Neural crest cell (in vitro differentiated cells): ENCODE results near the gene TAAR9. TPM values are rescaled to one million over a fixed set of nuclear protein-coding genes. Genes with fewer than 3 reads are reported as not detected.

Source experiments
- DNase-seq: peaks from one replicate; pipeline ENCODE4 v3.0.0; 2021; ENCODE audit warnings: low read depth, mixed read lengths, low spot score
- H3K27ac Mint-ChIP-seq: one replicate; pipeline ENCODE4 v1.8.0; 2021; ENCODE audit warnings: mild to moderate bottlenecking, mixed read lengths; ENCODE audit not compliant: unreplicated experiment
- H3K27me3 Mint-ChIP-seq: 2 replicates; pipeline ENCODE4 v1.8.0; 2021; ENCODE audit warnings: low read depth, mild to moderate bottlenecking, mixed read lengths
- H3K36me3 Mint-ChIP-seq: 2 replicates; pipeline ENCODE4 v1.8.0; 2021; ENCODE audit warnings: low read depth, mild to moderate bottlenecking, mixed read lengths
- H3K4me1 Mint-ChIP-seq: 2 replicates; pipeline ENCODE4 v1.8.0; 2021; ENCODE audit warnings: mixed read lengths
- H3K4me3 Mint-ChIP-seq: one replicate; pipeline ENCODE4 v1.8.0; 2021; ENCODE audit warnings: mild to moderate bottlenecking, mixed read lengths
- H3K9me3 Mint-ChIP-seq: 2 replicates; pipeline ENCODE4 v1.8.0; 2021; ENCODE audit warnings: mixed read lengths
- total RNA-seq: library from RNA; stranded (reverse); gene quantifications from 2 replicates; pipeline ENCODE4 v1.2.1, GENCODE V29; 2021
- TF ChIP-seq, protein P1 (sequence below): fragments of 200-600 bp; sonication (generic); conservative IDR thresholded peaks from 2 replicates; pipeline ENCODE4 v1.5.0; 2021; ENCODE audit warnings: antibody characterized with exemption, mild to moderate bottlenecking

Gene TAAR9
- total RNA-seq, 1 donor from 2014 or later, result not detected

DNA sequence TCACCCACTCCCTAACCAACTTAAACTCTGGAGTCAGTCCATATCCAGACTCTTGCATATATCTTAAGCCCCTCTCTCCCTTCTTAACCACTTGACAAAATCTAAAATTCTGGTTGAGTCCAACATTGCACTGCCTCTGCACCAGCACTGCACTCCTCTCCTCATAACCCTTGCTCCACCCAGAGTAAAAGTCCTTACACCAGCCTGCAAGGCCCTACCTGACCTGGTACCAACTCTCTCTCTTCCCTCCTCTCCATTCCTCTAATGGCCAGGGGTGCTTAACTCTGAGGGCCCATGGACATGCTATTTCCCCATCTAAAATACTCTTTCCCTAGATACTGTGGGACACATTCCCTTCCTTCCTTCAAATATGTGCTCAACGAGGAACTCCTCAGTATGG lies 46.2 kb upstream of the TAAR9 start:
- no peaks in the 10 kb centered on the region for H3K4me1 Mint-ChIP-seq
- H3K27me3 Mint-ChIP-seq, result no peaks in the 10 kb centered on the region
- peaks cover 27% of the 10 kb centered on the region for H3K36me3 Mint-ChIP-seq
- H3K9me3 Mint-ChIP-seq, result peaks cover 10% of the 10 kb centered on the region
- DNase-seq, result no peak
- H3K27ac Mint-ChIP-seq, result no peak overlapping the region
- no peak overlapping the region for H3K4me3 Mint-ChIP-seq
- TF ChIP-seq, protein P1, sequence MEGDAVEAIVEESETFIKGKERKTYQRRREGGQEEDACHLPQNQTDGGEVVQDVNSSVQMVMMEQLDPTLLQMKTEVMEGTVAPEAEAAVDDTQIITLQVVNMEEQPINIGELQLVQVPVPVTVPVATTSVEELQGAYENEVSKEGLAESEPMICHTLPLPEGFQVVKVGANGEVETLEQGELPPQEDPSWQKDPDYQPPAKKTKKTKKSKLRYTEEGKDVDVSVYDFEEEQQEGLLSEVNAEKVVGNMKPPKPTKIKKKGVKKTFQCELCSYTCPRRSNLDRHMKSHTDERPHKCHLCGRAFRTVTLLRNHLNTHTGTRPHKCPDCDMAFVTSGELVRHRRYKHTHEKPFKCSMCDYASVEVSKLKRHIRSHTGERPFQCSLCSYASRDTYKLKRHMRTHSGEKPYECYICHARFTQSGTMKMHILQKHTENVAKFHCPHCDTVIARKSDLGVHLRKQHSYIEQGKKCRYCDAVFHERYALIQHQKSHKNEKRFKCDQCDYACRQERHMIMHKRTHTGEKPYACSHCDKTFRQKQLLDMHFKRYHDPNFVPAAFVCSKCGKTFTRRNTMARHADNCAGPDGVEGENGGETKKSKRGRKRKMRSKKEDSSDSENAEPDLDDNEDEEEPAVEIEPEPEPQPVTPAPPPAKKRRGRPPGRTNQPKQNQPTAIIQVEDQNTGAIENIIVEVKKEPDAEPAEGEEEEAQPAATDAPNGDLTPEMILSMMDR, result no peak

DNA sequence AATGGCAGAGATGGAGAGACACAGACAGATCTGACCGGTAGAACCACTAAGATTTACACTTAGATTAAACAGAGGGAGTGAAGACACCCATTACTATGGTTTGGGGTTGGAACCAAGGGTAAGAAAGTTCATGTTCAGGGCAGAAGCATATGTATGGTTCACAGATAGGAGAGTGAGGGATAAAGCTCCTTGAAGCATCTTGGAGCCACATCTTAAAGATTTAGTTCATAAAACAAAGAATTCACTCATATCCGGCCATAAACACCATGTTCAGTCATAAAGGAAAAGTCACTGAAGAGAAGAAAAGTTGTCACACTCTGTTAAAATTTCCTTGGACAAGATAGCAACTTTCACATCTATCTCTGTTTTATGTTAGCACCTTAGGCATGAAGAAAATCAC lies 43.1 kb upstream of the TAAR9 start:
- no peak overlapping the region for H3K27ac Mint-ChIP-seq
- no peak for DNase-seq
- TF ChIP-seq, protein P1, result no peak
- H3K4me3 Mint-ChIP-seq, result no peak overlapping the region
- no peaks in the 10 kb centered on the region for H3K4me1 Mint-ChIP-seq
- H3K36me3 Mint-ChIP-seq, result peaks cover 25% of the 10 kb centered on the region
- H3K27me3 Mint-ChIP-seq, result no peaks in the 10 kb centered on the region
- H3K9me3 Mint-ChIP-seq, result peaks cover 10% of the 10 kb centered on the region

DNA sequence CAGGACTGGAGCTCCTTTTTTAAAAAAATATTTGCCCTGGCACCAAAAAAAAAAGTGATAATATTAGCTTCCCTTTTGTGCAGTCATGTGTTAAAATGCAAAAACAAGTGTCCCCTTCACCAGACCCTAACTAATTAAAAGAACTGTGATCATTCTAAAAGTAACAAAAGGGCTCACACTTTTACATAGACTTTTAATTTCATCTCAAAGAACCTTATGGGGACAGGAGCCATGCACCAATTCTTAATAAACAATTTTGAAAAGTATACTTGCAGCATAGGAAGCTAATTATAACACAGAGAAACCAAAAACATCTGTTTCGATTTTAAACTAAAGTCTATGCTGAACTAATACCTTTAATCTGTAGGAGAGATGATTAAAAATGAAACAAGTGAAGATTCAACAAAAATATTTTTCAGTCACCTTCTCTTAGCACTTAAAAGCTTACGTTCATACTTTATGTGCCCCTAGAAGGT lies 42.4 kb upstream of the TAAR9 start:
- Mint-ChIP-seq H3K4me3 (no peak overlapping the region), H3K27me3 (no peaks in the 10 kb centered on the region), H3K9me3 (peaks cover 10% of the 10 kb centered on the region), H3K27ac (no peak overlapping the region), H3K36me3 (peaks cover 24% of the 10 kb centered on the region), H3K4me1 (no peaks in the 10 kb centered on the region)
- TF ChIP-seq, protein P1, result no peak
- DNase-seq, result no peak

DNA sequence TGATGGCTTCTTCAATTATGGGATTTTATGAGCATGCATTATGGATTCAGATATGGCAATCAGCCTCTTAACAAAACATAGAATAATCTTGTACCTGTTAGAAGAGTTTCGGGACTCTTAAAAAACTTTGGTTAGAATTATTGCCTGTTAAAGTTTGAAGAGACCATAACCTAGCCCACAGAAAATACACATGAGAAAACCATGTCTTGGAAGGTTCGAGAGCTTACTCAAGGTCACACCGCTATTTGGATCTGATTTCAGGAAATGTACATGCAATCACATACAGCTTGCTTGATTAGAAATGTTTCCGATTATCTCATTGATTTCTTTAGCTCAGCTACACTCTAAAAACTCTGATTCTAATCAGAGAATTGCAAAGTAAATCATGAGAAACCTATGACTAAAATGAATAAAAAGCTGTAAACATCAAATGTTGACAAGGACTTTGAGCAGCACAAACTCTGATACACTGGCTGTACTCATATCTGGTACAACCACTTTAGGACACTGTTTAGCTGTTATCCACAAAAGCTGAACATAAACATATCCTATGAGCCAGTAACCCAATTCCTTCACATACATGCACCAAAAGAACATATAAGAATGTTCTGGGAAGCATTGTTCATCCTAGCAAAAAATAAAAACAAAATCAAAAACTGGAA lies 41.4 kb upstream of the TAAR9 start:
- H3K4me3 Mint-ChIP-seq, result no peak overlapping the region
- H3K27ac Mint-ChIP-seq, result no peak overlapping the region
- TF ChIP-seq, protein P1, result no peak
- peaks cover 24% of the 10 kb centered on the region for H3K36me3 Mint-ChIP-seq
- no peak for DNase-seq
- H3K9me3 Mint-ChIP-seq, result peaks cover 10% of the 10 kb centered on the region
- no peaks in the 10 kb centered on the region for H3K27me3 Mint-ChIP-seq
- H3K4me1 Mint-ChIP-seq, result no peaks in the 10 kb centered on the region

DNA sequence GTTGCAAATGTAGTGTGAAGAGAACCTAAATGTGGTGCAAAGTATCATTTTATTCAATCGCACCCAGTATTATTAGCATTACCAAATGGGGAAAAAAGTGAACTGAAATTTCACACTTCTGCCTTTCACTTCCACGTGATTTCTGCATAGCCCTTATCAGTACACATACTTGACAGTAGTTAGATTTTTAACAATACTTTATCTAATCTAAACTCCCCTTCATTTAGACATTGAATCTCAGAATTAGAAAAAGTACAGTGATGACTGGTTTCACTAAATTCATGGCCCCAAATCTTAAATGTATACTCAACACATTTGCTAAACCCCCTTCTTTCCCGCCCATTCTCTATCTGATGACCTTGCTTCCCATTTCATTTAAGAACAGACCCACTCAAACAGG lies 39.4 kb upstream of the TAAR9 start:
- Mint-ChIP-seq H3K9me3 (peaks cover 8% of the 10 kb centered on the region), H3K36me3 (peaks cover 21% of the 10 kb centered on the region), H3K4me1 (no peaks in the 10 kb centered on the region), H3K27ac (no peak overlapping the region), H3K4me3 (no peak overlapping the region), H3K27me3 (no peaks in the 10 kb centered on the region)
- DNase-seq, result no peak
- TF ChIP-seq, protein P1, result no peak
